GM19025 (cell line): Measurements from ENCODE around the gene AHRR.
"Not testable (repeated sequence)": the region's sequence is repeated elsewhere in the genome, so short reads cannot be mapped to it uniquely, and the experiment has no call there.

Experiments
- ATAC-seq: cut with Tn5 transposase; IDR thresholded peaks from one replicate; pipeline ENCODE4 v1.9.1; 2021; ENCODE audit warnings: mild to moderate bottlenecking, low read depth, moderate library complexity; ENCODE audit not compliant: unreplicated experiment

Gene AHRR

DNA sequence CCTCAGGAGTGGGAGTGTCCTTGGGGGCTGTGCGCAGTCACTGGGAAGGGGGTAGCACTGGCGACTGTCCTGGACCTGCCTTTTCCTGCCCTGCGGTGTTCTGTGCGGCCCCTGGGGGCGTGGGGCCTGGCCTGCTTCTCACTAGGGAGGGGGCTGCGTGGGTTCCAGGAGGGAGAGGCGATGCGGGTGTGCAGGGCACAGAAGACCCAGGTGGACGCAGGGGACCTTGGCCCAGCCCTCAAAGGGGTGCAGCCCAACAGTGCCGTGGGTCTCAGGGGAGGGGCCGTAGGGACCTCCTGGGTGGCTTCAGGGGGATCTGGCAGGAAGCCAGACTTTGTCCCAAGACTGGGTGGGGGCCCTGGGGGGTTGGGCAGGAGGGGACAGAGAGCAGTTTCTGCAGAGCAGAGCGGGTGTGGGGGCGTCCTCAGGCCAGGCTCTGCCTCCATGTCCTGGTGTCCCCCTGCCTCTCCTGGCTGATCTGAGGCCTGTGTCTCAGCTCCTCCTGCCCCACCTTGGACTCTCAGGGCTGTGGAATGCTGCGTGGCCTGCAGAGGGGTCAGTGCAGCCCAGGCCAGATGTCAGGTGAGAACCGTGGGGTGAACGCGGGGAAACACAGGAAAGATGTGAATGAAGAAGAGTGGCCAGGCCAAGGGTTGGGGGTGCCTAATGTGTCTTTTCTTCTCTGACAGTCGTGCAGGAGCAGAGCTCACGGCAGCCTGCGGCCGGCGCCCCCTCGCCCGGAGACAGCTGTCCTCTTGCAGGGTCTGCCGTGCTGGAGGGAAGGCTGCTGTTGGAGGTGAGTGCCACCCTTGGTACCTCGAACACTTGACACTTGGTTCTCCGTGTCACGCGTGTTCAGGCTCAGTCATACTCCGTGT lies 54.6 kb downstream of the AHRR start:
- no peak for ATAC-seq

DNA sequence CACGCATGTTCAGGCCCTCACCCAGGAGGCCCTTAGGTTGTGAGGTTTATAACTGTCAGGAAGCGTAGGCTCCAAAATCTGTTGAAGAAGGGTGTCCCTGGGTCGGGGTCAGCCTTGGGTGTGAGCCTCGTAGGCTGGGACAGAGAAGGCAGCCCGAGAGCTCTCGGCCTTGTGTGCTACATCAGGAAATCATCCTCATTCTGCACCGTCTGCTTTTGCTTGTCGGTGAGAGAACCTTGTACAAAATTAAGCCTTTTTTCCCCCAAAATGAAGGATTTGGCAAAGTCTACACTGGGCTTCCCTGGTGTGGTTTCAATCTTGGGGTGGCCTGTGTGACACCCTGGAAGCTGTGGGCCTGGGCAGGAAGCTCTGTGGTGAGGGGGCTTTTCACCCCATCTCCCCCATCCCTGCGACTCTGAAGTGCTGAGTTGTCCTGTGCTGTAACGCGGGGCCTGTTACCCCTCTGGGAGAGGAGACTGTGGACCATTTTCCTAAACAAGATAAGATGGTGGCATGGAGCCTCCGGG lies 55.3 kb downstream of the AHRR start:
- no peak for ATAC-seq

DNA sequence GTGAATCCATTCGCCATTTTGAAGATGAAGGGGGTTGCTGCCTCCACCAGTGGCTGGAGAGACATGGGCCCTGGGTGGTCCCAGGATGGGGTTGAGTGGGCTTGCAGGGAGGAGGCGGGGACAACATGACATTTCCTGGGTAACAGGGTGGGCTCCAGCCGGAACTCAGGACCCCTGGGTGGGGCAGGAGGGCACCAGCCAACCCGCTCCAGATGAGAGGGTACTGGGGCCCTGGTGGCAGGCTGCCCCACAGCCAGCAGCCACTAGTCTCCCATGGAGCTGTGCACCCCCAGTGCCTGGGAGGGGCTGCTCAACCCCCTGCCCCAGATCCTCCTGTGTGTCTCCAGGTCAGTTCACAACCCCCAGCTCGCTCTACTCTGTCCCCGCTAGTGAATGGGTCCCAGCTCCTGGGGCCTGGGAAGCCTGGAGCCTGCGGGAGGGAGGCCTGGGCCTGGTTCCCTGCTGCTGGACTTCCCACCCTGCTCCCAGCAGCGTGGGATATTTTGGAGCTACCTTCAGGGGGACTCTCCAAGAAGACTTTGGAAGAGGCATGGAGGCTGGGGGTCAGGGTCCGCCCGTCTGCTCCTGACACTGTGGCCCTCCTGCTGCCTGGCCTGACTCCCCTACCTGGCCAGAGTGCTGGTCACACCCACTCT lies 55.9 kb downstream of the AHRR start:
- ATAC-seq: no peak

DNA sequence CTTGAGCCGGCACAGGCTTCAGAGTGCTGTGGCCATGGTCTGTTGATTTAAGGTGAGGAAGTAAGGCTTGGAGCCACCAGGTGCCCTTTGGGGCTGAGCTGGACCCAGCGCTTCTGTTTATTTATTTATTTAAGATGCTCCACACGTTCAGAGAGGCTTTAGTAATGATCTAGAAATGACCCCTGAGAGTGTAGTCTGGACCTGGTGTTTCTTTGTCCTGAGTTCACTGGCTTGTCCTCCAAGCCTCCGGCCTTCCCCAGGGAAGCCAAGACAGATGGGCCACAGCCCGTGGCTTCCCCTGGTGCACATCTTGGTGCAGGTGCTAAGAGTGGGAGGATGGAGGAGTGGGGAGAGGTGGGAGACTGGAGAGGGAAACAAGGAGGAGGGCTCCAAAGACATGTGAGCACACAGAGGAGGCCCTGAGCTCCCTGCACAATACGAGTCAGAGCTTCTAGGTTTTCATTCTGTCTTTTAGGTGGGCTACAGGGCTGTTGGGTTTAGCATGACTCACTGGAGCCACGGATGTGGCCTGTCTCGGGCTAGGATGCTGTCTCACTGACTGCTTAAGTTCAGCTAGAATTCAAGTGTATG lies 56.9 kb downstream of the AHRR start:
- ATAC-seq: no peak

DNA sequence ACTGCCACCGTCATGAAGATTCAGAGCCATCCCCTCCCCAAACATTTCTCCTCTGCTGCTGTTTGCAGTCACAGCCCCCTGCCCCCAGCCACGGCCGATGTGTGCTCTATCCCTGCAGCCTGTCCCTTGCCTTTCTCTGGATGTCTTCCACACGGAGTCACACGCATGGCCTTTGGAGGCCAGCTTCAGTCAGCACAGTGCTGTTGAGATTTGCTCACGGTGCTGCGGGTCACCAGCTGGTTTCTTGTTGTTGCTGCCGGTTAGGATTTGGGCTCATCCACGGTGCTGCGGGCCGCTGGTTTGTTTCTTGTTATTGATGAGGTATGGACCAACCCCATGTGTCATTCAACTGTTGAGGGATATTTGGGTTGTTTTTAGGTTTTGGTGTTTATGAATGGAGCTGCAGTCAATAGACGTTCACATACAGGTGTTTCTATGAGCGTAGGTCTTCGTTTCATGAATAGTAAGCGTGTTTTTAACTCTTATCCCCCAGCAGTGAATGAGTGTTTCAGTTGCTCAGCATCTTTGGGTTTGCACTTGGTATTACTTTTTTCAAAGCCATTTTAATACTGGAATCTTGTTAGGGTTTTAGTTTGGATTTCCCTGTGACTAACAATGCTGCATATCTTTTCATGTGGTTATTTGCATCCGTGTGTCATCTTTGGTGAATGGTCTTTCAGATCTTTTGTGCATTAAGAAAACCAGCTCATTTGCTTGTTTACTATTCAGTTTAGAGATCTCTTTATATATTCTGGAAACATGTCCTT lies 57.6 kb downstream of the AHRR start:
- ATAC-seq: no peak

DNA sequence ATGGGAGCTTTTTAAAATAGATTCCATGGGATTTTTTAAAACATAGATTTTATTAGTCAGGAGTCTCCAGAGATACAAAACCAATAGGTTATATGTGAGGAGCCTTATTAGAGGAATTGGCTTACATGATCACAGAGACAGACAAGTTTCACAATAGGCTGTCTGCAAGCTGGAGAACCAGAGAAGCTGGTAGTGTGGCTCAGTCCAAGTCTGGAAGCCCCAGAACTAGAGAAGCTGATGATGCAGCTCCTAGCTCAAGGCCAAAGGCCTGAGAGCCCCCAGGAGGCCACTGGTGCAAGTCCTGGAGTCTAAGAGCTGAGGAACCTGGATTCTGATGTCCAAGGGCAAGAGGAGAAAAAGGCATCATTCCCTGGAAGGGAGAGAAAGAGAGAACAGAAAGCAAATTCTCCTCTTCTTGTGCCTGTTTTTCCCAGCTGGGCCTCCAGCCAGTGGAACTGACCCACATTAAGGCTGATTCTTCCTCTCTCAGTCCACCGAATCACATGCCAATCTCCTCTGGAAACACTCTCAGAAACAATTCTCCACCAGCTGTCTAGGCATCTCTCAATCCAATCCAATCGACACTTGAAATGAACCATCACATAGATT lies 59.3 kb downstream of the AHRR start:
- ATAC-seq: no peak

DNA sequence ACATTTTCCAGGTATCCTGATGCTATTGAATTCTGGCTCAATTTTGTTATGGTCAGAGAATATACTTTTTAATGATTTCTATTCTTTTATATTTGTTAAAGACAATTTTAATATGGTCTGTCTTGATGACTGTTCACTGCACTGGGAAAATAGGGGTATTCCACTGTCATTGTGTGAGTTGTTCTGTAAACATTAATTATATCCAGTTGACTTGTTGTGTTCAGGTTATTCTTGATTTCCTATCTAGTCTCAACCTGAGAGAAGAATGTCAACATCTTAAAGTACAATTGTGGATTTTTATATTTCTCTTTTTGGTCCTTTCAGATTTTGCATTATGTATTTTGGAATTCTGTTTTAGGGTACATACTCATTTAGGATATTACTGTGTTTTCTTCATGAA lies 61.6 kb downstream of the AHRR start:
- ATAC-seq: no peak

DNA sequence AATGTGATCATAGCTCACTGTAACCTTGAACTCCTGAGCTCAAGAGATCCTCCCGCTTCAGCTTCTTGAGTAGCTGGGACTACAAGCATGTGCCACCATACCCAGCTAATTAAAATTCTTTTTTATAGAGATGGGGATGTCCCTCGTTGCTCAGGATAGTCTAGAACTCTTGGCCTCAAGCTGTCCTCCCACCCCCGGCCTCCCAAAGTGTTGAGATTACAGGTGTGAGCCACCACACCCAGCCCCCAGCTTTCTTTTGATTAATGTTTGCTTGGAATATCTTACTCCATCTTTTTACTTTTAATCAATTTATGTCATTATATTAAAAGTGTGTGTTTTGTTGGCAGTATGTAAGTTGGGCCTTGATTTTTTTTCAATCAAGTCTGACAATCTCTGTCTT lies 62.1 kb downstream of the AHRR start:
- no peak for ATAC-seq

DNA sequence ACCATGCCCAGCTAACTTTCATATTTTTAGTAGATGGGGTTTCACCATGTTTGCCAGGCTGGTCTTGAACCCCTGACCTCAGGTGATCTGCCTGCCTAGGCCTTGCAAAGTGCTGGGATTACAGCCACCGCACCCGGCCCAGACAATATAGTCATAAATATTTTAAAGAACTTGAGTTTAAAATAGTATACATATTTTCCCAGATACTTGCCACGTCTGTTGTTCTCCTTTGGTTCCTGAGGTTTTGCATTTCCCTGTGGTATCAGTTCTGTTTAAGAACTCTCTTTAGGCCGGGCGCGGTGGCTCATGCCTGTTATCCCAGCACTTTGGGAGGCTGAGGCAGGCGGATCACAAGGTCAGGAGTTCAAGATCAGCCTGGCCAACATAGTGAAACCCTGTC lies 63.1 kb downstream of the AHRR start:
- not testable (repeated sequence) for ATAC-seq

DNA sequence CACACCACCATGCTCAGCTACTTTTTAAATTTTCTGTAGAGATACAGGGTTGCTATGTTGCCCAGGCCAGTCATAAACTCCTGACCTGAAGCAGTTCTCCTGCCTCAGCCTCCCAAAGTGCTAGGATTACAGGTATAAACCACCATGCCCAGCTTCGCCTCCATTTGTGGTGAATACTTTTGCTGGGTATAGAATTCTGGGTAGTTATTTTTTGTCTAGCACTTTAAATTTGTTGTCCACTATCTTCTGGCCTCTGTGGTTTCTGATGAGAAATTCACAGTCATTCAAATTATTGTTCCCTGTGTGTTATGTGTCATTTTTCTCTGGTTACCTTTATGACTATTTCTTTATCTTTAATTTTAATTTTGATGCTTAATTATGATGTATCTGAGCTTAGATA lies 63.8 kb downstream of the AHRR start:
- ATAC-seq: no peak

DNA sequence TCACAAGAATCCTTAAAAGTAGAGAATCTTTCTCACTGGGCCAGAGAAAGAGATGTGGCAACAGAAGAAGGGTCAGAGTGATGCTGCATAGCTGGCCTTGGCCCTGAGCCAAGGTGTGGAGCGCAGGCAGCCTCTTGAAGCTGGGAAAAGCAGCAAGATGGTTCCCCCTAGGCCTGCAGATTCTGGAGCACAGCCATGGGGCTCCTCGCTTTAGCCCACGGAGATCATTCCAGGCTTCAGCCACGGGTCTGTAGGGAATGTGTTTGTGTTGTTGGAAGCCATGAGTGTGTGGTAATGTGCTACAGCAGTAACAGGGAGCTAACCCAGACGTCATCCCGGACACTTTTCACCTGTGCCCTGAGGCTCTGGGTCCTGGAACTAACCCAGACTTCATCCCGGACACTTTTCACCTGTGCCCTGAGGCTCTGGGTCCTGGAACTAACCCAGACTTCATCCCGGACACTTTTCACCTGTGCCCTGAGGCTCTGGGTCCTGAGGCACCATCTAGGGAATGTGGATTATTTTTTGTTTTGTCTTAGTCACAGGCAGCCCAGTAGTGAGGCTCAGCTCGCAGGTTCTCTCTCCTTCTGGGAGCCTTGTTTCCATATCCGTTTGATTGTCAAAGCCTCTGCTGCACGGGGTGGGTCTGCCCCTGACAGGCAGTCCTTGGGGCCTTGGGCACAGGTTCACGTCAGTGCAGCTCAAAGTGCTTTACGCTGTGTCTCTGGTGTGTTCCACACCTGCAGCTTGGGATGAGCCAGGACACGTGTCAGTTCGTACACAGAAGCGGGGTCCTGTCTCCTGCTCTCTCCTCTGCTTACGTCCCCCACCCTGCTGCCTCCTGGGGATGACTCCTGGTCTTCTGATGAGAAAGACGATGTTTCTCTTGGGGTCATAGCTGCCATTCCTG lies 65.2 kb downstream of the AHRR start:
- ATAC-seq: no peak

DNA sequence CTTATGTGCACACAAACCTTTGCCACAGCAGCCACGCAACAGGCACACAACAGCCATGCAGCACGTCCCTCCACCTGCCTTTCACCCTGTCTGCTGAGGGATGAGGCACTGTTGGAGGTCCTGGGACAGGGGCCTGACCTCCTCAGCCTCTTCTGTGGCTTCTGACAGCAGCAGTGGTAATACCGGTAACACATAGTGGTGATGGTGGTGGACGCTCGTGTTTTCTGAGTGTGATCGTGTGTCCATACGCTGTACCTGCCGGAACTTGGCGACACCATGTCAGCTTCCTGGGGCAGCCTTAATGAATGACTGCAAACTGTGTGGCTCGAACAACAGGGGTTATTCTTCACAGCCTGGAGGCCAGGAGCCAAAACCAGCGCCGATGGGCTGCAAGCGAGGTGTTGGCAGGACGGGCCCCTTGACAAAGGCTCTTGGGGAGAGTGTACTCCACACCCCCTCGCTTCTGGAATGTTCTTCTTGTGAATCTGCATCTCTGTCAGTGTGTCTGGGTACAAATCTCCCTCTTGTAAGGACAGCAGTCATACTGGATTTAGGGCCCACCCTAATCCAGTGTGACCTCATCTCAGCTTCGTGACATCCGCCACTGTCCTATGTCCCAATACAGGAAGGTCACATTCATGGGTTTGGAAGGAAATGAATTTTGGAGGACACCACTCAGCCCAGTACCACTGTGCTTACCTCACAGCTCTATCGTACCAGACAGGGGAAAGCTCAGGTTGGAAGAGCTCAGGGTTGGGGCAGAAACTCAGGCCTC lies 66.2 kb downstream of the AHRR start:
- no peak for ATAC-seq

DNA sequence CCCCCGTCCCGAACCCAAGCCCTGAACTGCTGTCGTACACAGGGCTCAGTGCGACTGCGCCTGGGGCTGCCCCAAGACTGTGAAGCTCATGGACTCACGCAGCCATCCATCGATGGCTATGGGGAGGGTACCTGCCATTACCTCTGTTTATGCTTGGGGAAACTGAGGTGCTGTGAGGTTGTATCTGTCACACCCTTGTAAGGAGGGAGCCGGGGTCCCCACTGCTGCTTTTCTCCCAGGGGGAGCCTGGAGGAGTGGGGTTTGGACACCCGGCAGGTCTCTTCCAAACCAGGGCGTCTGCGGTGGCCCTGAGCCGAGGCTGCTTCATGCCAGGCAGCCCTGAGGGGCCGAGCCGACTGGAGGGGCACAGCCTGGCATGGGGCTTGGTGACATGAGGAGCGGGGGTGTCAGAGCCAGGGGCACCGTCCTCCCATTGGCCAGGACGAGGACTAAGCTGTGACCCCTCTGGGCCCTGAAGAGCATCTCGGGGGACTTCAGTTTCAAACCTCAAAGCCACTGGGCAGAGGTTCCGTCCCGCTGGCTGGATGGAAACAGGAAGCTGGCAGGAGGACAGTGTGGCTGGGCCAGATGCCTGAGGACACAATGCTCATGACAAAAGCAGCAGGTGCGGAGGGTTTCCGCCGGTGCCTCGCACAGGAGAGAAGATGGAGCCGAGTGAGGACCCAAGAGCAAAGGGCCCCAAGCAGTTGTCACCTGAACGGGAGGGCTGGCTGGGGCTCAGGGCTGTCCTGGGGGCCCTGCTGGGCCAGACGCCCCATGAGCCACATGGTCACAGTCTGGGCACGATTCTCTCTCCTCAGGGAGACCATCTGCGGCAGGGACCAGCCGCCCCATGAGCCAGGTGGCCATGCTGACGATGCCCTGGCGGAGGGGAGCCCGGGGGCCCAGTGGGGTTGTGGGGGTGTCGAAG lies 67.0 kb downstream of the AHRR start:
- no peak for ATAC-seq

DNA sequence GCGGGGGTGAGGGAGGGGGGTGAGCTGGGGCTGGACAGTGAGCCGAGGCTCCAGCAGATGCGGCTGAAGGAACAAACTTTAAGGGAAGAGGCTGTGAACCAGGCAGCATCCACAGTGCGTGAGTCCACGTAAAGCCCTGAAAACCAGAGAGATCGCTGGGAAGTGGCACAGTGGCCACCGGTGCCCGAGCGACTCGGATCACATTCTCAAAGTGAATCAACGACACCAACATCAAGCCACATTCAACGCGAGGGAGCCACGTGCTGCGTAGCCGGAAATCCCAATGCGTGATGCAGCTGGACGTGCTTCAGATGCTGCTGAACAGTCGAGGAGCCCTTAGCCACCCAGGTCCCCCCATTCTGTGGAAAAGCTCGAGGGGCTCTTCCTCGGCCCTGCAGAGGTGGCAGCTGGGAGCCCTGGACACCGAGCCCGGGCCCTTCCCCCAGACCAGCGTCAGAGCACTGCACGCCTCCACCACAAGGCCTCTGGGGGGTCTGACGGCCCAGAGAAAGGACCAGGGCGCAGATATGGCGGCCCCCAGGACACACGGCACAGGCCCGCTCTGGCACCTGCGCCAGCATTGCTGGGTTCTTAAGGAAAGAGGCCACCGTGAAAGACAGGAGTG lies 67.8 kb downstream of the AHRR start:
- ATAC-seq: no peak

DNA sequence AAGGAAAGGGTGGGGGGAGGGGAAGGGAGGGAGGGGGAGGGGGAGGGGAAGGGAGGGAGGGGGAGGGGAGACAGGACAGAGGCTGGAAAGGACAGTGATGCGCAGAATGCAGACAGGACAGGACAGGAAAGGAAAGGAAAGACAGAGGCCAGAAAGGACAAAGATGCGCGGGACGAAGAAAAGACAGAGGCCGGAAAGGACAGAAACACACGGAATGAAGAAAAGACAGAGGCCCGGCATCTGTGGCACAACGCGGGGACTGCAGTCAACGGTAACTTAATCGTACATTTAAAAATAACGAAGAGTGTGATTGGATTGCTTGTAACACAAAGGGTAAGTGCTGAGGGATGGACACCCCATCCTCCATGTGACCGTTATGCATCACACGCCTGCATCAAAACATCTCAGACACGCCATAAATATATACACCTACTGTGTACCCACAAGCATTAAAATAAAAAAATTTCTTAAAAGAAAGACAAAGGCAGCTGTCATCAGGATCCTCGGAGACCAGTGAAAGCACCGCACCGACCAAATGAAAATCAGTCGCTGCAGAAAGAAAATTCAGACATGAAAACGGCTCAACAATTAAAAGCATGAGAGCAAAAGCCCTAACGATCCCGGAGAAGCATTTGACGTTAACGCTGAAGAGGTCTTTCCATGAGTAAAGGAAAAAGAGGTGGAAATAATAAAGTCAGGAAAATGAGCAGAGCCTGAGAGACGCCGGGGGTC lies 68.5 kb downstream of the AHRR start:
- no peak for ATAC-seq
